GM23248 (cell line): ENCODE results near the gene GXYLT2. TPM values are rescaled to one million over a fixed set of nuclear protein-coding genes. Genes with fewer than 3 reads are reported as not detected.

Experiments
- DNase-seq: peaks from one replicate; pipeline ENCODE4 v3.0.0-alpha.2; 2015
- H2AFZ ChIP-seq: fragments of 200-600 bp; sonication (generic); 2 replicates; pipeline ENCODE4 v1.6.1; 2016; ENCODE audit warnings: antibody characterized with exemption
- H3F3A ChIP-seq: fragments of 200-600 bp; sonication (generic); 2 replicates; pipeline ENCODE4 v1.6.1; 2016; ENCODE audit warnings: mild to moderate bottlenecking, antibody characterized with exemption, mixed run types; ENCODE audit not compliant: insufficient read depth
- H3K27ac ChIP-seq: fragments of 200-600 bp; sonication (generic); 2 replicates; pipeline ENCODE4 v1.5.1; 2016; ENCODE audit warnings: mild to moderate bottlenecking
- H3K27me3 ChIP-seq: fragments of 200-600 bp; sonication (generic); replicated peaks from 2 replicates; pipeline ENCODE4 v1.6.1; 2016; ENCODE audit warnings: mild to moderate bottlenecking; ENCODE audit not compliant: insufficient read depth
- H3K36me3 ChIP-seq: fragments of 200-600 bp; sonication (generic); 2 replicates; pipeline ENCODE4 v1.6.1; 2016; ENCODE audit warnings: low read depth, mild to moderate bottlenecking
- H3K4me1 ChIP-seq: fragments of 200-600 bp; sonication (generic); 2 replicates; pipeline ENCODE4 v1.6.1; 2016; ENCODE audit warnings: mild to moderate bottlenecking; ENCODE audit not compliant: insufficient read depth
- H3K4me2 ChIP-seq: fragments of 200-600 bp; sonication (generic); one replicate; pipeline ENCODE4 v1.6.1; 2016; ENCODE audit warnings: mild to moderate bottlenecking; ENCODE audit not compliant: unreplicated experiment
- H3K4me3 ChIP-seq: fragments of 200-600 bp; sonication (generic); 2 replicates; pipeline ENCODE4 v1.5.1; 2016; ENCODE audit warnings: mild to moderate bottlenecking
- H3K79me2 ChIP-seq: fragments of 200-600 bp; sonication (generic); 2 replicates; pipeline ENCODE4 v1.6.1; 2016; ENCODE audit warnings: mild to moderate bottlenecking; ENCODE audit not compliant: insufficient read depth
- H3K9ac ChIP-seq: fragments of 200-600 bp; sonication (generic); 2 replicates; pipeline ENCODE4 v1.6.1; 2016; ENCODE audit warnings: mild to moderate bottlenecking
- H3K9me2 ChIP-seq: fragments of 200-600 bp; sonication (generic); 2 replicates; pipeline ENCODE4 v1.6.1; 2016; ENCODE audit warnings: mixed run types, mild to moderate bottlenecking, moderate library complexity; ENCODE audit not compliant: insufficient read depth
- H3K9me3 ChIP-seq: fragments of 200-600 bp; sonication (generic); one replicate; pipeline ENCODE4 v1.6.1; 2017; ENCODE audit warnings: low read depth
- H4K20me1 ChIP-seq: fragments of 200-600 bp; sonication (generic); 2 replicates; pipeline ENCODE4 v1.6.0; 2016; ENCODE audit not compliant: insufficient read depth
- EZH2 ChIP-seq: fragments of 200-600 bp; sonication (generic); IDR thresholded peaks from 2 replicates; pipeline ENCODE4 v1.6.1; 2018; ENCODE audit warnings: antibody characterized with exemption, mild to moderate bottlenecking; ENCODE audit not compliant: insufficient read depth, poor library complexity, severe bottlenecking
- EZH2phosphoT487 ChIP-seq: fragments of 200-600 bp; sonication (generic); IDR thresholded peaks from 2 replicates; pipeline ENCODE4 v1.6.1; 2018; ENCODE audit warnings: antibody characterized with exemption, moderate library complexity, mild to moderate bottlenecking, low read depth; ENCODE audit not compliant: insufficient read depth
- WGBS, 2 experiments: methylation state at CpG; one replicate each; pipeline ENCODE4 v1.1.6; 2015 to 2017; ENCODE audit warnings: low lambda C conversion rate in 2 of 2, low coverage in 1 of 2; ENCODE audit errors: missing lambda C conversion rate in 2 of 2; 5-methylcytosine and 5-hydroxymethylcytosine counted together
- in situ Hi-C: fragments of 300-500 bp; cut with MboI; formaldehyde crosslinking; loops from 2 replicates; pipeline ENCODE4 v1.15.0; 2020
- polyA plus RNA-seq: library from polyadenylated mRNA; unstranded; fragments of >200 nt; fragmentation: Nextera tagmentation; extraction: Ambion mirVana; gene quantifications from 2 replicates; pipeline ENCODE4 v1.2.1, GENCODE V29; 2016
- total RNA-seq: library from RNA; depleted of rRNA; stranded (reverse); fragments of >200 nt; shearing (Covaris generic); gene quantifications from 2 replicates; pipeline ENCODE4 v1.2.3, GENCODE V29; 2014

GXYLT2 gene
- total and polyA plus RNA-seq, 2 experiments from 2014 or later = 1.2 to 13.2 TPM

GRCh38 chr3:72860053-72860452 is 27.8 kb upstream of the GXYLT2 start:
- Histone ChIP-seq H3K79me2 (no peaks in the 10 kb centered on the region), H3K9ac (no peak overlapping the region), H3K4me3 (no peak overlapping the region), H3K9me3 (no peaks in the 10 kb centered on the region), H3K36me3 (no peaks in the 10 kb centered on the region), H4K20me1 (no peaks in the 10 kb centered on the region), H3K4me2 (no peak overlapping the region), H3K9me2 (no peaks in the 10 kb centered on the region), H3K27me3 (no peaks in the 10 kb centered on the region), H2AFZ (no peak overlapping the region), H3K4me1 (no peaks in the 10 kb centered on the region), H3K27ac (no peak overlapping the region), H3F3A (no peaks in the 10 kb centered on the region)
- no peak for DNase-seq
- 75% methylated on average over 5 of the region's 5 CpGs for whole genome bisulfite sequencing, 2 experiments
- in situ Hi-C loops = no loop called here
- no peak for TF ChIP-seq EZH2
- TF ChIP-seq EZH2phosphoT487 = no peak

- Histone ChIP-seq H4K20me1 (no peaks in the 10 kb centered on the region), H3K4me3 (no peak overlapping the region), H3K4me1 (no peaks in the 10 kb centered on the region), H3K9me2 (no peaks in the 10 kb centered on the region), H3K9me3 (no peaks in the 10 kb centered on the region), H3K36me3 (no peaks in the 10 kb centered on the region), H3K79me2 (no peaks in the 10 kb centered on the region), H2AFZ (no peak overlapping the region), H3K27ac (no peak overlapping the region), H3K4me2 (no peak overlapping the region), H3F3A (no peaks in the 10 kb centered on the region), H3K27me3 (no peaks in the 10 kb centered on the region), H3K9ac (no peak overlapping the region)
- TF ChIP-seq EZH2 (no peak), EZH2phosphoT487 (no peak)
- 85 to 96% methylated on average over 1 of the region's 1 CpG for WGBS, 2 experiments
- in situ Hi-C loops = no loop called here
- DNase-seq = no peak
Measured at GRCh38 chr3:72860846-72861245, 27.0 kb upstream of the GXYLT2 start.

GRCh38 chr3:72862314-72863090 is 25.3 kb upstream of the GXYLT2 start:
- Histone ChIP-seq H3K4me3 (no peak overlapping the region), H3K36me3 (no peaks in the 10 kb centered on the region), H3K79me2 (no peaks in the 10 kb centered on the region), H3K4me1 (no peaks in the 10 kb centered on the region), H3K27me3 (no peaks in the 10 kb centered on the region), H4K20me1 (no peaks in the 10 kb centered on the region), H3F3A (no peaks in the 10 kb centered on the region), H3K9me3 (no peaks in the 10 kb centered on the region), H3K4me2 (no peak overlapping the region), H3K9me2 (no peaks in the 10 kb centered on the region), H3K27ac (no peak overlapping the region), H3K9ac (no peak overlapping the region), H2AFZ (no peak overlapping the region)
- DNase-seq = no peak
- in situ Hi-C loops = no loop called here
- TF ChIP-seq EZH2 = no peak
- no peak for TF ChIP-seq EZH2phosphoT487
- 72 to 78% methylated on average over 7 of the region's 7 CpGs for WGBS, 2 experiments

- H3K9ac ChIP-seq = peak overlapping the region; percentile 52
- no peak overlapping the region; the same call in 1 of the 2 replicates for H3K4me3 ChIP-seq
- peak overlapping the region; percentile 69 for H2AFZ ChIP-seq
- H4K20me1 ChIP-seq = no peaks in the 10 kb centered on the region
- no peaks in the 10 kb centered on the region for H3K9me3 ChIP-seq
- H3K27me3 ChIP-seq = no peaks in the 10 kb centered on the region
- peaks cover 15% of the 10 kb centered on the region for H3K4me1 ChIP-seq
- peak overlapping the region; percentile 23 for H3K4me2 ChIP-seq
- H3F3A ChIP-seq = peaks cover 20% of the 10 kb centered on the region
- no peaks in the 10 kb centered on the region for H3K9me2 ChIP-seq
- in situ Hi-C loops = no loop called here
- no peaks in the 10 kb centered on the region for H3K79me2 ChIP-seq
- no peak for TF ChIP-seq EZH2phosphoT487
- no peak for TF ChIP-seq EZH2
- WGBS, 2 experiments = 0 to 2% methylated on average over 5 of the region's 5 CpGs
- no peaks in the 10 kb centered on the region for H3K36me3 ChIP-seq
- DNase-seq = peak; percentile 94
- peak overlapping the region; percentile 72 for H3K27ac ChIP-seq
Measured at GRCh38 chr3:72872183-72872582, 15.7 kb upstream of the GXYLT2 start.

- in situ Hi-C loops = no loop called here
- Histone ChIP-seq H3K9me2 (no peaks in the 10 kb centered on the region), H4K20me1 (no peaks in the 10 kb centered on the region), H3K4me3 (peak overlapping the region; percentile 74), H3K27ac (peak overlapping the region; percentile 32), H3K4me2 (peak overlapping the region; percentile 91), H3K4me1 (peaks cover 38% of the 10 kb centered on the region), H3F3A (peaks cover 27% of the 10 kb centered on the region), H3K79me2 (no peaks in the 10 kb centered on the region), H3K9ac (peak overlapping the region; percentile 61), H3K27me3 (no peaks in the 10 kb centered on the region), H3K36me3 (no peaks in the 10 kb centered on the region), H3K9me3 (no peaks in the 10 kb centered on the region), H2AFZ (peak overlapping the region; percentile 82)
- peak; percentile 40 for DNase-seq
- 1 to 2% methylated on average over 7 of the region's 7 CpGs for WGBS, 2 experiments
- no peak for TF ChIP-seq EZH2phosphoT487
- TF ChIP-seq EZH2 = no peak
Measured at GRCh38 chr3:72887343-72887704, 522 bp upstream of the GXYLT2 start.
